Stimulated activated CD8-positive, alpha-beta memory T cell treated with anti-CD3 and anti-CD28 coated beads, Interleukin-4, amount 100 ng/mL, for 24 hours (primary cell): ENCODE measurements around the gene ANKUB1.
"Not testable (repeated sequence)": the region's sequence is repeated elsewhere in the genome, so short reads cannot be mapped to it uniquely, and the experiment has no call there.

Experiments
- DNase-seq: peaks from one replicate; pipeline ENCODE4 v3.0.0-alpha.2; 2020; ENCODE audit warnings: low read depth

ANKUB1 gene, protein sequence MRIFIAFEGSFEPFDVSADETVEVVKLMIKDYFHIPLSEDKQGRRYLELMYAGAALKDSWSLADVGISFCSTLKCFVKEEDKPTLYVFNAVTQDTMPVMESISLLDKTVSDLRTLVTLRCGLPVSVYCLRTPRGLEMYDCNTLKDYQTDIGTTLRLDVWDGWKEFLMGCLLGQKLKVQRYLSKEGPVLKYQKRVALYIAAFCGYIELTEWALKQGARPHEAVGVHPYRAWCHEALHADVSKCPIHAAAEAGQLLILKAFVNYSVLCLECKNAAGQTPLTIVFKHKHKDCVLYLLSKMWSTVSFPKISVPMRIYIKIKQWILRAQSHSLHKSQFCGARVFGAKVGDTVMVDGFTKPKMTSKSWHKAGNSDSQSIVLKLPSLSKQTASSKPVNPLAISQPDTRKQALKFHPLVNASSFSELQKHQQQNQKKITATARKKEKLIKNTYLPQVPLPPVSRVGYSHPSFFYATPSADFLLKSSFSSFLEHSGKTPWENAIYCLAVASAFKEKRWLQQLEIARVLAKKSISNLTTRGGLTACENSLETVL

DNA sequence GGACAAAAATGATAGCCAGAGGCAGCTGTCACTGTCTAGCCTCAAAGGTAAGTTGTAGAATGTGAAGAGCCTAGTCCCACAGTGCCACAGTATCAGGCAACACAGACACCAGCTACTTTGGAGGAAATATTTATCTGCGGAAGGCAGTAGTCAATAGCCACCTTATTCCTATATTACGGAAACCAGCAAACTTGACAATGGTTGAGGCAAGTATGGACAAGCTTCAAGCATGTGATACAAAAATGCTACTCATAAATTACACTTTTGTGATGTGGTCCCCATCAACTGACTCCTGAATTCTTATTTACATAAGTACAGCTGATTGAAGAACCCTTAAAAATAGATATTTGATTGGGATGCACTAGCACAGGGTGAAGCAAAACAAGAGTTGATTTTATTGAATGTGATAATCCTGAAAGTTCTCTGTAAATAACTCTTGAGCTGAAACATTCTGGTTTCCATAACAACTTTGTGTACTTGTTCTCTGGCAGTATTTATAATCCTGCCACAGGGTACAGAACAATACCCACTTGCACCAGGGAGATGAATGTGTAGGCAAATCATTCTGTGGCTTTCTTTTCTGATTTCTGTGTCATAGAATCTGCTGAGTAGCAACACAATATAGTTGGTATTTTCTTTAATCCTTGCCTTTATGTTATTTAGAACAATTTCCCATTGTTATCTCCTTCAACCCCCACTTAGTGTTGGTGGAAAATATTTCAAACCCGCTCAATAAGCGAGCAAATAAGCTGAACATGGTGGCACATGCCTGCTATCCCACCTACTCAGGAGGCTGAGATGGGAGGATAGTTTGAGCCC lies at the start of gene ANKUB1:
Gene ANKUB1 (minus strand): TSS at position 103 of the 819 bp plus-strand sequence. CDS start 188 bp downstream, outside the sequence.
- no peak for DNase-seq

DNA sequence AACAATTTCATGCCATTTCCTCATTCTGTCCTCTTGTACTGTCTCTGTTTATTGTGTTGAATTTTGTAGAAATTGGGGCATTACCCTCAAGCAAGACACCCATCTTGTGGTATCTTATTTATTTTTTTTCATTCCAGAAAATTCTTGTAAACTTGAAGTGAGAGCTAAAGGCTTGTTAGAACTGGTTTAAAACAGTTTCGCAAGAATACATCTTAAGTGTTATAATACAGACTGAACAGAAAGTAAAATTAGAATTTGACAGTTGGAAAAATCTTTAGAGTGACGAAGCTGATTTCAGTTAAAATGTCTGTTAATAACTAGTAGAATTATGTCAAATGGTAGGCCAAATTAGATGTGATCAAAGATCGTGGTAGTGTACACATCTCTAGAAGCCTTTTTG lies 47.5 kb upstream of the ANKUB1 start:
- no peak for DNase-seq

DNA sequence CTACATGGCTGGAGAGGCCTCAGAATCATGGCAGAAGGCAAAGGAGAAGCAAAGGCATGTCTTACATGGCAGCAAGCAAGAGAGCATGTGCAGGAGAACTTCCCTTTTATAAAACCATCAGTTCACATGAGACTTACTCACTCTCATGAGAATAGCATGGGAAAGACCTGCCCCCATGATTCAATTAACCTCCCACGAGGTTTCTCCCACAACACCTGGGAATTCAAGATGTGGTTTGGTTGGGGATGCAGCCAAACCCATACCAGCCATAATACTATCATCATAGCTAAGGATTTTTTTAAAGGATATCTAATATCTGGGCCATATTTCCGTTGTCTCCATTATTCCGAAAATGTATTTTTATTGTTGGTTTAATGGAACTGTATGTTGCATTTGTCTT lies 47.1 kb upstream of the ANKUB1 start:
- not testable (repeated sequence) for DNase-seq

DNA sequence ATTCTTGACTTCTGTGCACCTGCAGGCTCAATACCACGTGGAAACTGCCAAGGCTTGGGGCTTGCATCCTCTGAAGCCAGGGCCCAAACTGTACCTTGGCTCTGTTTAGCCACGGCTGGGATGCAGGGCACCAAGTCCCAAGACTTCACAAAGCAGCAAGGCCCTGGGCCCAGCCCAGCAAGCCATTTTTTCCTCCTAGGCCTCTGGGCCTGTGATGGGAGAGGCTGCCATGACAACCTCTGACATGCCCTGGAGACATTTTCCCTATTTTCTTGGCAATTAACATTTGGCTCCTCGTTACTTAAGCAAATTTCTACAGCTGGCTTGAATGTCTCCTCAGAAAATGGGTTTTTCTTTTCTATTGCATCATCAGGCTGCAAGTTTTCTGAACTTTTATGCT lies 46.1 kb upstream of the ANKUB1 start:
- not testable (repeated sequence) for DNase-seq

DNA sequence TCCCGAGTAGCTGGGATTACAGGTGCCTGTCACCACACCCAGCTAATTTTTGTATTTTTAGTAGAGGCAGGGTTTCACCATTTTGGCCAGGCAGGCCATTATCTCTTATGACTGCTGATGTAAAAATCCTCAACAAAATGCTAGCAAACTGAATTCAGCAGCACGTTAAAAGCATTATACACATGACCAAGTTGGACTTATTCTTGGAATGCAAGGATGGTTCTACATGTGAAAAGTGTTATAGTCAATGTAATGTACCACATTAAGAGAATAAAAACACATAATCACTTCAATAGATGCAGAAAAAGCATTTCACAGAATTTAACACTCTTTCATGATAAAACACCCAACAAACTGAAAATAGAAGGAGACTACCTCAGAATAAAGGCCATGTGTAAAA lies 40.9 kb upstream of the ANKUB1 start:
- no peak for DNase-seq

DNA sequence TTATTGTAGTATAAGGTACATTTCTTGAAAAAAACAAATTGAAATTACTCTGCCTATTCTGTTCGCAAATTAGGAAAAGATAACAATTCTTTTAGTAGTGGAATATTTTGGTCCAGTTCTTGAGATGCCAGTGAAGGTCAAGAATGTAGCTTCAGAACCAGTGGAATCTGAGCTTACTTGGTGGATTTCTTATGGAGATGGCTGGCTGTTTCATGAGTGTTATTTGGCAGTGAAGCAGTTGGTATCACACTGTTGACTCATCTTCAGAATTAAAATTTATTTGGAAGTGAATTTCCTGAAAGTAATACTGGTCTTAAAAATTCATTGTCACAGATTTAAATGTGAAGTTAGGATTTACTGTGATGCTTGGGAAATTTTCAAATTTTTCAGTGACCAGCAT lies 39.7 kb upstream of the ANKUB1 start:
- no peak for DNase-seq

DNA sequence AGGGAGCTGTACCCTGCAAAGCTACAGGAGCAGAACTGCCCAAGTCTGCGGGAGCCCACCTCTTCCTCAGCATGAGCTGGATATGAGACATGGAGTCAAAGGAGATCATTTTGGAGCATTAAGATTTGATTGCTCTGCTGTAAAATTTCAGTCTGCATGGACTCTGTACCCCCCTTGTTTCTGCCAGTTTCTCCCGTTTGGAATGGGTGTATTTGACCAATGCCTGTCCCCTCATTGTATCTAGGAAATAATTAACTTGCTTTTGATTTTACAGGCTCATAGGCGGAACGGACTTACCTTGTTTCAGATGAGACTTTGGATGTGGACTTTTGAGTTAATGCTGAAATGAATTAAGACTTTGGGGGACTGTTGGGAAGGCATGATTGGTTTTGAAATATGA lies 39.0 kb upstream of the ANKUB1 start:
- DNase-seq, result no peak

DNA sequence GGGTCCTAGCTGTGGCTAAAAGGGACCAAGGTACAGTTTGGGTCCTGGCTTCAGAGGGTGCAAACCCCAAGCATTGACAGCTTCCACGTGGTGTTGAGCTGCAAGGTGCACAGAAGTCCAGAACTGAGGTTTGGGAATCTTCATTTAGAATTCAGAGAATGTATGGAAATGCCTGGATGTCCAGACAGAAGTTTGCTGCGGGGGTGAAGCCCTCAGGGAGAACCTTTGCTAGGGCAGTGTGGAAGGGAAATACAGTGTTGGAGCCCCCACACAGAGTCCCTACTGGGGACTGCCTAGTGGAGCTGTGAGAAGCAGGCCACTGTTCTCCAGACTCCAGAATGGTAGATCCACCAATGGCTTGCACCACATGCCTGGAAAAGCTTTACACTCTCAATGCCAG lies 38.5 kb upstream of the ANKUB1 start:
- DNase-seq, result no peak

DNA sequence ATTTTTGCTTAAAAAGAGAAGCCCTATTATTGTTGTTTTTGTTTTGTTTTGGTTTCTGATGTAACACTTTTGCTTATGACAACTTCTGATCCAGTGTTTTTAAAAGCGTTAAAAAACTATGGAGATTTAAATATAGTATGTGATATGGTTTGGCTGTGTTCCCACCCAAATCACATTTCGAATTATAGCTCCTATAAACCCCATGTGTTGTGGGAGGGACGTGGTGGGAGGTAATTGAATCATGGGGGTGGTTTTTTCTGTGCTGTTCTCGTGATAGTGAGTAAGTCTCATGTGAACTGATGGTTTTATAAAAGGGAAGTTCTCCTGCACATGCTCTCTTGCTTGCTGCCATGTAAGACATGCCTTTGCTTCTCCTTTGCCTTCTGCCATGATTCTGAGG lies 37.3 kb upstream of the ANKUB1 start:
- not testable (repeated sequence) for DNase-seq

DNA sequence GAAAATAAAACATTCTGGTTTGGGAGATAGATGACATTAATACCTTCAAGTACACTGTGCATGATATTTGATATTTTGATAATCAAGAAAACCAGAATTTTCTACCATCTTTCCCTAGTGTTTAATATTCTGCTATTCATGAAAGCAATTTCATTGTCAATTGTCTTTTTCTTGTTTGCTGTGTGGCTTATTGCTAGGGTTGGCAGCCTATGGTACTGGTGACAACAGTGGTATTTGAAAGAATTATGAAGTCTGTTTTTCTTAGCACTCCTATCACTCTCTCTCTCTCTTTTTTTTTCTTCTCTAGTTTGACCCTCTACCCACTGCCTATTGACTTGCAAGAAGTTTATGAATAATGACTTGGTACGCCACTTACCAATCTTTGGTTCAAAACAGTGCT lies 36.0 kb upstream of the ANKUB1 start:
- DNase-seq, result no peak

DNA sequence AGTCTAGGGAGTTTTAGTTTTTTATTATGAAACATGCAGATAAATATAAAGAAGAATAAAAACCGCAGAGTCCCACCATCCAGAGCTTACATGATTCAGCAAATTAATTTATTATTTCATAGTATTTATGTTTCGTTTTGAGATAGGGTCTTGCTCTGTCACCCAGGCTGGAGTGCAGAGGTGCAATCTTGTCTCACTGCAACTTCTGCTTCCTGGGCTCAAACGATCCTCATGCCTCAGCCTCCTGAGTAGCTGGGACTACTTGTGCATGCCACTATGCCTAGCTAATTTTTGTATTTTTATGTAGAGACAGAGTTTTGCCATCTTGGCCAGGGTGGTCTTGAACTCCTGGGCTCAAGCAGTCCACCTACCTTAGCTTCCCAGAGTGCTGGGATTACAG lies 34.3 kb upstream of the ANKUB1 start:
- no peak for DNase-seq

DNA sequence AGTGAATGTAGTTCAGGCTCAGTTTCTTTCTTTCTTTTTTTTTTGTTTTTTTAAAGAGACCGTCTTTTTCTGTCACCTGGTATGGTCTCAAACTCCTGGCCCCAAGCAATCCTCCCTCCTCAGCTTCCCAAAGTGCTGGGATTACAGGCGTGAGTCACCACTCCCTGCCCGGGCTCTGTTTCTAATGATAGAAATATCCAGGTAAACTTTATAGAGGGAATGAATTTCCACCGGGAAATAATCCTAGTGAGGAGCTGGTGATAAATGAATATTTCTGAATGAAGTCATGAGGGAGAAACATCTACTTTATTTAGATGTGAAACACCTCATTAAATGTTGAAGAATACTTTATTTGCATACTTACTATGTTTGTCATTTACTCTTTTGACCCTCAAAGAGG lies 27.8 kb upstream of the ANKUB1 start:
- no peak for DNase-seq

DNA sequence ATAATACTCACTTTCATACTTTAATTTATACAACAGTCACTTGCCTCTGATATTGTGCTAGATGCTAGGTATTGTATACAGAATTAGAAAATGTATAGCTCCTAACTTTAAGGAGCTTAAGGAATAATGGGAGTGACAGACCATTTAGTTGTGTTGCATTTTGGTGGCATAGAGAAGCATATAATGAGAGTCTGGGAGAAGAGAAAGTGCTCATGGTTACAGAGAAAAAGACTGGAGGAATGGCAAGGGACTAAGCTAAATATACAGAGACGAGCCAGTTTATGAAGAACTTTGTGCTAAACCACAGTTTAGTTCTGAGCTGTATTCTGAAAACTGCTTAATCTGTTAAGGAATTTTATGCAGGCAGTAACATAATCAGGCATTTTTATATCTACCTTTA lies 27.1 kb upstream of the ANKUB1 start:
- DNase-seq, result no peak

DNA sequence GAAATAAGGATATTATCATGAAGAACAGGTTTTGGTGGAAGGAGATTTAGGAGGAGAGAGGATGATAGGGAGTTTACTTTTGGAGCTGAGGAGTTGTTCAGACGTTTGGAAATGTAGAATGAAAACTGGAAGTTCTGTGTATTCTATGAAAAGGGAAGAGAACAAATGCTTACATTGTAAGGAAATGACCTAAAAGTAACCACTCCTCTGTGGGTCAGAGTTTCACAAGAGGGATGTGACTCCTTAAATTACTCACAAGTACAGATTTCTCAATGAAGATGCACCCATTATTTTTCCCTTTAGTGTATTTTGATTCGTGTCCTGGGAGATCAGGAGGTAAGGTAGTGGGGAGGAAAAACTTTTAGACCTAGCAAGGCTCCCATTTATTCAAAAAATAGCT lies 24.6 kb upstream of the ANKUB1 start:
- no peak for DNase-seq

DNA sequence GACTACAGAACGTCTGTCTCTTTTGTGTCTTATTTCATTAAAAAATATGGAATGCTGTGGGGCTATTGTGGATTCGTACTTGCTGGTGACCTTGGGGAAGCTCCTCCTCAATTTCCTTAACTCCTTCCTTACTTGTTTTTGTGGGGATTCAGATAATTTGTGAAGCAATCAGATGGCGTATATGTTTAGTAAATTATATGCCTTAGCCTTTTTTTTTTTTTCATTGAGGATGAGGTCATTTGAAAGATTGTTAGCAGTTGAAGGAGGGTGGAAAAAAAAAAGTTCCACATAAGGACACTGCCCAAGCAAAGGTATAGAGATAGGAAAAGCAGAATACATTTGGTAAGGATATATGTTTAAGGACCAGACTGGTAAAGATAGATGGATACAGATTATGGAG lies 24.0 kb upstream of the ANKUB1 start:
- DNase-seq, result no peak

DNA sequence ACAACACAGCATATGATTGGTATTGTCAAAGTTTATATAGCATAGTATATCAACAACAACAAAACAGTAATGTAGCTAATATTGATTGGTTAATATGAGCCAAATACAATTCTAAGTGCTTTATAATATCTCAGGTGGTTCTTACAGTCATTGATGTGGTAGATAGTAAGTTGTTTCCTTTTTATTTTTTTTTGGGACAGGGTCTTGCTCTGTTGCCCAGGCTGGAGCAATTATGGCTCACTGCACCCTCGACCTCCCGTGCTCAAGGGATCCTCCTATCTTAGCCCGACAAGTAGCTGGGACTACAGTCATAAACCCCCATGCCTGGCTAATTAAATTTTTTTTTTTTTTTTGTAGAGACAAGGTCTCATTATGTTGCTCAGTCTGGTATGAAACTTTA lies 23.4 kb upstream of the ANKUB1 start:
- DNase-seq, result no peak

DNA sequence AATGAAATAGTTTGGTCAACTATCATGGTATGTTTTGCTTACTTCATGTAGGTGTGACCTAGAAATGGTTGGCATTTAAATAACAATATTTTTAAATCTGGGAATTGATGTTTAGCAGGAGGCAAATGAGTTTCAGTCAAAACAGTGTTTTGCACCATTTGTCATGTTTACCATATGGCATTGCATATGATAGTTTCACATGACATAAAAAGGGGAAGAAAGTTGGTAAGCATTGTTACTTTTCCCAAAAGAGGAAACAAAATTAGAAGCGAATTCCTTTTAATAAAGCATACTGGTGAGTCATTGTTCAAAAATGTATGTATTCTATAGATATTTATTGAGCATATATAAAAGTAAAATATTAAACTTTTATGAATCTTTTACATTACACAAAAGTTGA lies 23.0 kb upstream of the ANKUB1 start:
- DNase-seq, result no peak

DNA sequence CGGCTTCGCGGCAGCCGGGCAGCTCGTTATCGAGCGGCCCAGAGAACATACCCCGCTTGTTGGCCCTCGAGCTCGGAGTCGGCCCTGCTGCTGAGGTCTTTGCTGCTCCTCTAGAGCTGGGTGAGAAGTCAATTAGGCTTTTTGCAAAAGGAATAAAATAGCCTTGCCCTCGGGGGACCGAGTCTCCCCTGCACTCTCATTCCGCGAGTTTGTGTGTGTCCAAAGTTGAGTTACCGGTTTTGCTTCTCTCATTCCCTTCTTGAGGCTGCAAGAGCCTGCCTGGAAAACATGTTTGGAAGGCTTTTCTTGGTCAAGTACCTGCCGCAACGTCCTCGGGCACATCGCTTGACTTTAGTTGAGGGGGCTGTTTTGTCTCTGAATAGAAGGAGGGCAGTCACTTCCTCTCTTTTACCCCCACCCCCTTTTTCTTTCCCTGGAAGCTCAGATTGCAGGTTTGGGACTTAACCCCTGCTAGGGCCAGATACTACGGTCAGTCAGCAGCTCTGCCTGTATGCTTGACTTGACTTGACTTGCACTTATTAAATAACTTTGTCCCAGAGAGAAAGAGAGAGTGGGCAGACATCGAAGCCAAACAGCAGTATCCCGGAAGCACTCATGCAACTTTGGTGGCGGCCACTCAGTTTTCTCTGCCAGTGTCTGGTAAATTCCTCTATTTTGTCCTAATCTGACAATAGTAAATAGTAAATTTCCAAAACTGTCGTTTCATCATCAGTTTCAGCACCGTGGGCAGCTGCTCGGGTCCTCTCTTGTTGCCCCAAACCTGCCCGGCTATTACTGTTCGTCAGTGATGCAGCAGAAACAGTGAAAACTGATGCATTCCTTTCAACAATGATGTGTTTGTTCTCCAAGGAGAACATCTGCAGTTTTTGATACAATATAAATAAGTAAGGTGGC lies 21.3 kb upstream of the ANKUB1 start:
- DNase-seq, result no peak

DNA sequence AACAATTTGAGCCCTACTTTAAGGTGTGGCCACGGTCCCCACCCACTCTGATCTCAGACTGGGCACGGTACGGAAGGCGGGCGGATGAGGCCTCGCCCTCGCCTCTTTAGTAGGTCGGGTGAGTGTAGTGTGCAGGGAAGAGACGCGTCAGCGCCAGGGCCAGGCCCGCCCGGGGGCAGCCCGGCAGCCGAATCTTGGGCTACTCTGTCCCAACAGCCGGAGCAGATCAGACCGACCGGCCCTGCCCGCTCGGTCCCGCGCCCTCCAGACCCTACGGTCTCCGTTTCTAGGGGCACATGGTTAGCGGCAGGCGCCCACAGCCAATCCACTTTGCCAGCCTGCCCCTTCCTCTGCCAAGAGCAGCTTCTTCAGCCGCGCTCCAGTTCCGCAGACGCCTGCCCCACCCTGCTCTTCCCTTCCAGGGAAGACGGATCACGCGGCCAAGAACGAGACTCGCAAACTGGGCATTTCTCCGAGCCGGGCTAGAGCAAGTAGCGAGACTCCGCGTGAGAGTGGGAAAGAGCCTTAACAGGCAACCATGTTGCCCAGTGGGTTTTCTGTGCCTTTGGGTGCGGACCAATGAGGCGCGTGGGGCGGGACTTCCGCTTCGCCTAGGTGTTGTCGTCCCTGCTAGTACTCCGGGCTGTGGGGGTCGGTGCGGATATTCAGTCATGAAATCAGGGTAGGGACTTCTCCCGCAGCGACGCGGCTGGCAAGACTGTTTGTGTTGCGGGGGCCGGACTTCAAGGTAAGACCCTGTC lies 20.4 kb upstream of the ANKUB1 start, which contains the start of gene RNF13:
Gene RNF13 (plus strand): TSS at position 610 of the 761 bp plus-strand sequence. CDS start 32,812 bp downstream, outside the sequence.
- DNase-seq, result peak; percentile 91

DNA sequence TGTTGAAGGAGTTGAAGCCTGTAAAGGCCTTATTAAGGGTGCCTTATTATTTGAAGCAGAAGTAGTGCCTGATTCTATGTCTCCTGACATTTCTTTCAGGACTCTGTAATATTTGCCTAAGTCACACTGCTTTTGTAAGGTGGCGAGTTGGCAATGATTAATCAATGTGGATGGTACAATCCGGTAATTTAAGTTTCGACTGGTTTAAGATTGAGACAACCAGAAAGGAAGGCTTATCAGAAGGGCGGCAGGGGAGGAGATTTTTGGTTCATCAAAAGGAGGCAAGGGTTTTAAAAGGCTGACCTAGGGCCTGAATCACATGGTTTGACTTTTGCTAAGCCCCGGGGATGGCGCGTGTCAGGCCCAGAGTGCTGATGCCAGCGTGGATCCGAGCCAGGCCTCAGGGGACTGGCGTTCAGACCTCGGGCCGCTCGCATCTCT lies 19.8 kb upstream of the ANKUB1 start:
- DNase-seq, result no peak

DNA sequence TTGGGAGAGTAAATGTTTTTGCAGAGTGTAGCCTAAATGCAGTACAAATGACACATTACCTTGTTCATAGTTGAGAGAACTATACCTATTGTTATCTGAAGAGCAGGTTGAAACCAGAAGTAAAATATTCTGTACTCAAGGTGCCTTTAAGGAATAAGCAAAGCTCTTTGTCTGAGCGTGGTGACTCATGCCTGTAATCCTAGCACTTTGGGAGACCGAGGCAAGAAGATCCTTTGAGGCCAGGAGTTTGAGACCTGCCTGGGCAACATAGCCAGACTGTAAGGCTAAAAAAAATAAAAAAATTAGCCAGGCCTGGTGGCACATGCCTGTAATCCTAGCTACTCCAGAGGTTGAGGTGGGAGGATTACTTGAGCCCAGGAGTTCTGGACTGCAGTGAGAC lies 18.5 kb upstream of the ANKUB1 start:
- DNase-seq, result no peak
